ENCODE data around the gene SDCBP2. TPM values are rescaled to one million over a fixed set of nuclear protein-coding genes. Genes with fewer than 3 reads are reported as not detected.

SDCBP2 gene, protein sequence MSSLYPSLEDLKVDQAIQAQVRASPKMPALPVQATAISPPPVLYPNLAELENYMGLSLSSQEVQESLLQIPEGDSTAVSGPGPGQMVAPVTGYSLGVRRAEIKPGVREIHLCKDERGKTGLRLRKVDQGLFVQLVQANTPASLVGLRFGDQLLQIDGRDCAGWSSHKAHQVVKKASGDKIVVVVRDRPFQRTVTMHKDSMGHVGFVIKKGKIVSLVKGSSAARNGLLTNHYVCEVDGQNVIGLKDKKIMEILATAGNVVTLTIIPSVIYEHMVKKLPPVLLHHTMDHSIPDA
- 100 to 1,000 TPM in 3 of 4 donors, 10 to 100 TPM in 1; 90.2 to 175 (median 134) TPM for total RNA-seq

DNA sequence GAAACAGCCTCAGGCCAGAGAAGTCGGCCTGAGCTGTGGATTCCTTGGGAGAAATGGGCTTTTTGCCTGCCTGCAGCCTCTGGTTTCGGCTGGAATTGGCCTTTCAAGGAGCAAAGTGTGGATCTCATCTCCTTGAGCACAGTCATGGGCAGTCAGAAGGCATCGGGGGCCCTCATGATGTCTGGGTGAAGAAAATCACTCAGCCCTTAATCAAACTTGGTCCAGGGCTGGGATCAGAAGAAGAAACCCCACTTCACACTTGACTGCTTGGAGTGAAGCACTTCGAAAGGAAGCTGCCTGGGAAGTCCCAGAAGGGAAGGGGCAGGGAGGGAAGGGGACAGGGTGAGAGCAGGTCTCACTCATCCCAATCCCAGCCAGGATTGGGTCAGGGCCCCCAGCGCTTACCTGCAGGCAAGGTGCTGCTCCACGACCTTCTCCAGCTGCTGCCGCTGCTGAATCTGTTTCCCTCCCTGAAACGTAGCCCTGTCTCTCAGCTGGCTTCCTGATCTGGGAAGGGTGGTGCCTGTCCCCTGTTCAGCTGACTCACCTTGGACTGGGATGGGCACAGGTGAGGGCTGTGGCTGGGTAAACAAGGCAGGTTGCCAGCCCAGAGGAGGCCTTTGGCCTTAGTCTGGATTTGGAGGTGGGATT is at the start of gene SDCBP2:
Gene SDCBP2, minus strand, starts transcription at position 460 of the 651 bp plus-strand sequence. CDS start 8,723 bp downstream, outside the sequence.
- Histone ChIP-seq H3K4me1 (peaks cover 48 to 86% (median 56%) of the 10 kb centered on the region in 3 donors), H3K27ac (peak within 1 kb of the TSS; percentile 96 to 99 (median 98)), H3K36me3 (peaks cover 0 to 17% (median 0%) of the 10 kb centered on the region in 3 donors), H3K9me3 (no peaks in the 10 kb centered on the region), H3K4me3 (peak within 1 kb of the TSS; percentile 27 to 95 (median 82)), H3K27me3 (no peaks in the 10 kb centered on the region)
- intact Hi-C loops (cut with DNase I): no loop called here
- TF ChIP-seq POLR2A (IDR thresholded peaks at IDR 0.05): peak in 3 of 4 donors; percentile 73 to 86 (median 75)
- TF ChIP-seq, protein P1, sequence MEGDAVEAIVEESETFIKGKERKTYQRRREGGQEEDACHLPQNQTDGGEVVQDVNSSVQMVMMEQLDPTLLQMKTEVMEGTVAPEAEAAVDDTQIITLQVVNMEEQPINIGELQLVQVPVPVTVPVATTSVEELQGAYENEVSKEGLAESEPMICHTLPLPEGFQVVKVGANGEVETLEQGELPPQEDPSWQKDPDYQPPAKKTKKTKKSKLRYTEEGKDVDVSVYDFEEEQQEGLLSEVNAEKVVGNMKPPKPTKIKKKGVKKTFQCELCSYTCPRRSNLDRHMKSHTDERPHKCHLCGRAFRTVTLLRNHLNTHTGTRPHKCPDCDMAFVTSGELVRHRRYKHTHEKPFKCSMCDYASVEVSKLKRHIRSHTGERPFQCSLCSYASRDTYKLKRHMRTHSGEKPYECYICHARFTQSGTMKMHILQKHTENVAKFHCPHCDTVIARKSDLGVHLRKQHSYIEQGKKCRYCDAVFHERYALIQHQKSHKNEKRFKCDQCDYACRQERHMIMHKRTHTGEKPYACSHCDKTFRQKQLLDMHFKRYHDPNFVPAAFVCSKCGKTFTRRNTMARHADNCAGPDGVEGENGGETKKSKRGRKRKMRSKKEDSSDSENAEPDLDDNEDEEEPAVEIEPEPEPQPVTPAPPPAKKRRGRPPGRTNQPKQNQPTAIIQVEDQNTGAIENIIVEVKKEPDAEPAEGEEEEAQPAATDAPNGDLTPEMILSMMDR (IDR thresholded peaks at IDR 0.05): no peak
- DNase-seq: no peak
- WGBS, 2 donors: 42 to 71% methylated on average over 2 to 4 of the region's 8 CpGs

DNA sequence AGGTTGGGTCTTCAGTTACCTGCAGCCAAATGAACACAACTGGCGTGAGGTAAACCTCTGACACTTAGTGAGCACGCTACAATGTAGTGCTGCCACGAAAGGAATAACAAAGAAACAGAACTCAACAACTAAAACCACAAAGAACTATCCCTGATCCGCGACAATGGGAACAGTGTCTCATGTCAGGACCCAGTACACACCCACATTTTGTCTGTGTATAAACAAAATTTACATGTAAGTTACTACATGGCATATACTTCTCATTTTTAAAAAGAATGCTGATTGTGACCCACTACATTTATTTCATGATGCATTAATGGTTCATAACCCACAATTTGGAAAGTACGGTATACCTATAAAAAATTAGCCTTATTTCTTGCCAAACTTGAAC is 49.8 kb upstream of the SDCBP2 start:
- intact Hi-C loops (cut with DNase I): no loop called here
- Histone ChIP-seq H3K4me1 (peaks cover 17 to 94% (median 43%) of the 10 kb centered on the region in 3 donors), H3K4me3 (no peak overlapping the region), H3K27ac (no peak overlapping the region), H3K36me3 (peaks cover 0 to 17% (median 0%) of the 10 kb centered on the region in 3 donors), H3K9me3 (no peaks in the 10 kb centered on the region), H3K27me3 (no peaks in the 10 kb centered on the region)
- WGBS, 2 donors: 68 to 88% methylated on average over 6 of the region's 6 CpGs
- no peak for TF ChIP-seq POLR2A (IDR thresholded peaks at IDR 0.05)
- TF ChIP-seq, protein P1 (IDR thresholded peaks at IDR 0.05): no peak
- no peak for DNase-seq

DNA sequence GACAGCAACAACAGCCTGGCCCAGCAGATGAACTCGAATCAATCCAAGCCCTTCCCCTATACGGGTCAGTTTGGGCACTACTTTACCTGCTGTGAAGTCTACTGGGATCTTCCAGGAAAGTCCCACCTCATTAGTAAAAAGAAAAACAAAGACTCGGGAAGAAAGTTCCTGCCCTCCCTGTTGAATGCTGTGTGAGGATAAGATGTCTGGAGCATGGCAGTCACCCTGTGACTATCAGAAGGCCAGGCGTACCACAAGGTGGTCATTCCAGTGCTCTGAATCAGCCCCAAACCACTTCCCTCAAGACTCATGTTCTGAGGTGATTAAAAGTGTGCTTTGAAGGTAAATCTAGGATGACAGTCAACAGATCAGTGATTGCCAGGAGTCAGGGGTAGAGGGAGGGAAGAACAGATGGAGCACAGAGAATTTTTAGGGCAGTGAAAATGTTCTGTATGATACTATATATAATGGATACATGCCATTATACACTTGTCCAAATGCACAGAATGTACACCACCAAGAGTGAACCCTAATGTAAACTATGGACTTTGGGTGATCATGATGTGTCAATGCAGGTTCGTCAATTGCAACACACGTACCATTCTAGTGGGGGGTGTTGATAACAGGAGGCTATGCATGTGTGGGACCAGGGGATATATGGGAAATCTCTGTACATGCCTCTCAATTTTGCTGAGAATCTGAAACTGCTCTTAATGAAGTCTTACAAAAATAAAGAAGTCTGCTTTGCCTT is 49.2 kb upstream of the SDCBP2 start:
- H3K36me3 ChIP-seq: peaks cover 0 to 23% (median 0%) of the 10 kb centered on the region in 3 donors
- no peaks in the 10 kb centered on the region for H3K27me3 ChIP-seq
- H3K4me1 ChIP-seq: peaks cover 17 to 94% (median 47%) of the 10 kb centered on the region in 3 donors
- intact Hi-C loops (cut with DNase I): no loop called here
- no peaks in the 10 kb centered on the region for H3K9me3 ChIP-seq
- 74 to 81% methylated on average over 4 to 6 of the region's 6 CpGs for WGBS, 2 donors
- no peak for DNase-seq
- TF ChIP-seq, protein P1 (IDR thresholded peaks at IDR 0.05): no peak
- TF ChIP-seq POLR2A (IDR thresholded peaks at IDR 0.05): no peak
- peak overlapping the region in 2 of 4 donors; percentile 9 to 13 for H3K27ac ChIP-seq
- no peak overlapping the region for H3K4me3 ChIP-seq

DNA sequence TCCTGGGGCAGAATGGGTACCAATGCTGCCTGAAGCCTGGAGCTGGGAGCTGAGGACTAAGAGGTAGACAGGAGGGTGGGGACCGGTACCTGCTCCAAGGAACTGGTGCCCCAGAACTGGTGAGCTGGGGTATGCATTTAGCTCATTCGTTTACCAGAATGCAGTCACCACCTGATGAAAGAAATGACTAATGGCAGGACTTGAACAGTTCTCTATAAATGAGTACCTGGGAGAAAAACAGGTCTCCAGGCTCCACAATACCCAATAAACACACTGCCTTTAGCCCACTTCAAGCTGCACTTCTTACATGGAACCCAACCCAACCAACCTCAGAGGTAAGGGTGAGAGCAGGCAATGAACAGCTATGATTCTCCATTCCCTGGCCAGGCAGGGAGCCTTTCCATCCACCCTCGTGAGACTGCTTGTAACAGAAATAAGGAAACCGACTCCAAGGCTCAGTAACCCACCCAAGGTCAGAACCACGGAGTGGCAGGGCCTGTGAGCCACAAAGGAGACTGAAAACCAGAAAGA is 48.5 kb upstream of the SDCBP2 start:
- Histone ChIP-seq H3K36me3 (peaks cover 0 to 30% (median 0%) of the 10 kb centered on the region in 3 donors), H3K4me1 (peaks cover 12 to 94% (median 41%) of the 10 kb centered on the region in 3 donors), H3K9me3 (no peaks in the 10 kb centered on the region), H3K27me3 (no peaks in the 10 kb centered on the region), H3K27ac (peak overlapping the region; percentile 8 to 22 (median 11)), H3K4me3 (no peak overlapping the region)
- TF ChIP-seq POLR2A (IDR thresholded peaks at IDR 0.05): no peak
- TF ChIP-seq, protein P1 (IDR thresholded peaks at IDR 0.05): no peak
- WGBS, 2 donors: 67 to 70% methylated on average over 4 to 5 of the region's 5 CpGs
- no peak for DNase-seq
- intact Hi-C loops (cut with DNase I): no loop called here
